Heart left ventricle (tissue), 13 donors: ENCODE measurements around the gene RASA4B.

ENCODE experiments used
- POLR2A ChIP-seq, 2 donors: fragments of 450-650 bp; IDR thresholded peaks; one replicate each; pipeline ENCODE4 v1.6.1; 2017; ENCODE audit warnings: antibody characterized with exemption in 2 of 2, mild to moderate bottlenecking in 2 of 2, moderate library complexity in 2 of 2
- TF ChIP-seq, protein P1 (sequence below), 12 donors: fragments of 200-600 bp; sonication (generic) in 4 of 12; IDR thresholded peaks; one replicate each; pipeline versions ENCODE4 v1.5.0 to v1.8.0; 2018 to 2022; ENCODE audit warnings: antibody characterized with exemption in 12 of 12, mild to moderate bottlenecking in 5 of 12
- donor health status: ischemic (EF 13 %, LVEDD 7.1; RV severe dilation, severe dysfunction).
- donor health status: DM: no; HTN: yes; CAD: no.
- donor health status: DM: no; HTN: no; CAD: no.
- donor health status: ischemic (EF 25% LVEDD 6.9; RV normal size, moderate dysfunction).
- donor health status: ischemic (EF 25% LVEDD 5.7; RV mildly dilated, moderate dysfunction).
- donor health status: ischemic (EF 35%, LVEDD 5.7; RV mildly dilated, moderate dysfunction).
- donor health status: nonischemic (EF 11% LVEDD 7.7; RV severe dilation, severe dysfunction).
- donor health status: DM: yes; HTN: yes; CAD: no.
- donor health status: PGD.
- donor health status: ischemic (EF 29% LVEDD 5.4; RV normal size, mild dysfunction).
- donor health status: nonischemic (EF 23%, LVEDD 6.1; RV moderate dilation, normal function).

DNA sequence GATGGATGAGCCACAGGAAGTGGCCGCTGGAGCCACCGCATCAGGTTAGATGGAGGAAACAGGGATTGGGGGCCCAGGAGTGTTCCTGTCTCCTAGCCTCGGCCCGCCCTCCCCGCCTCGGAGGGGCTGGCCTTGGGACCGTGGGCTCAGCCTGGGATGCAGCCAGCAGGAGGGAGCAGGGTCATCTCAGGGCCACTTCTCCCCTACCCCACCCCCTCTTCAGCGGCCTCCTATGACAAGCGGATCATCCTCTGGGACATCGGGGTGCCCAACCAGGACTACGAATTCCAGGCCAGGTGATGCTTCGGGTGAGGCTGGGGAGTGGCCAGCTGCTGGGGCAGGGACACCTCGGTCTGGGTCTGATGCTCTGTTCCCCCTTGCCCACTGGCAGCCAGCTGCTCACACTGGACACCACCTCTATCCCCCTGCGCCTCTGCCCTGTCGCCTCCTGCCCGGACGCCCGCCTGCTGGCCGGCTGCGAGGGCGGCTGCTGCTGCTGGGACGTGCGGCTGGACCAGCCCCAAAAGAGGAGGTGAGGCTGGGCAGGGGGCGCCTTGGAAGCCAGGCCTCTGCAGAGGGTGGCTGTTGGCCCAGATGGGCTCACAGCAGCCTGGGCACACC, 48.1 kb downstream of the RASA4B start:
- TF ChIP-seq, protein P1, sequence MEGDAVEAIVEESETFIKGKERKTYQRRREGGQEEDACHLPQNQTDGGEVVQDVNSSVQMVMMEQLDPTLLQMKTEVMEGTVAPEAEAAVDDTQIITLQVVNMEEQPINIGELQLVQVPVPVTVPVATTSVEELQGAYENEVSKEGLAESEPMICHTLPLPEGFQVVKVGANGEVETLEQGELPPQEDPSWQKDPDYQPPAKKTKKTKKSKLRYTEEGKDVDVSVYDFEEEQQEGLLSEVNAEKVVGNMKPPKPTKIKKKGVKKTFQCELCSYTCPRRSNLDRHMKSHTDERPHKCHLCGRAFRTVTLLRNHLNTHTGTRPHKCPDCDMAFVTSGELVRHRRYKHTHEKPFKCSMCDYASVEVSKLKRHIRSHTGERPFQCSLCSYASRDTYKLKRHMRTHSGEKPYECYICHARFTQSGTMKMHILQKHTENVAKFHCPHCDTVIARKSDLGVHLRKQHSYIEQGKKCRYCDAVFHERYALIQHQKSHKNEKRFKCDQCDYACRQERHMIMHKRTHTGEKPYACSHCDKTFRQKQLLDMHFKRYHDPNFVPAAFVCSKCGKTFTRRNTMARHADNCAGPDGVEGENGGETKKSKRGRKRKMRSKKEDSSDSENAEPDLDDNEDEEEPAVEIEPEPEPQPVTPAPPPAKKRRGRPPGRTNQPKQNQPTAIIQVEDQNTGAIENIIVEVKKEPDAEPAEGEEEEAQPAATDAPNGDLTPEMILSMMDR (IDR thresholded peaks at IDR 0.05): no peak
- TF ChIP-seq POLR2A (IDR thresholded peaks at IDR 0.05): no peak
